Measurements from ENCODE around the gene SH2B3. TPM values are rescaled to one million over a fixed set of nuclear protein-coding genes. Genes with fewer than 3 reads are reported as not detected.

SH2B3 gene
- total and polyA plus RNA-seq, 2 donors (not counting 1 experiment from before 2014, with no cell fraction given), result 21.9 to 69.4 TPM

GRCh38 chr12:111447571-111448265, 42.0 kb downstream of the SH2B3 start:
- DNase-seq (peak; percentile 16), ATAC-seq (ENCODE audit: low read depth) (no peak)
- H3K27ac Mint-ChIP-seq, result peak overlapping the region; percentile 68
- H3K4me1 ChIP-seq (ENCODE audit: control insufficient read depth in 2 of 2, insufficient read depth in 2 of 2, low read length in 2 of 2), result peaks cover 35 to 64% of the 10 kb centered on the region in 2 donors
- peaks cover 54% of the 10 kb centered on the region for H3K79me2 ChIP-seq (ENCODE audit: control insufficient read depth, insufficient read depth, low read length)
- peaks cover 0 to 56% of the 10 kb centered on the region in 2 experiments for H3K36me3 ChIP-seq (replicated peaks in 1 of 2; ENCODE audit: control extremely low read depth in 1 of 2, control insufficient read depth in 1 of 2, extremely low read depth in 1 of 2, insufficient read depth in 2 of 2, low read length in 1 of 2)
- H3K4me3 ChIP-seq (ENCODE audit: control extremely low read depth in 1 of 5, extremely low read depth in 1 of 5, insufficient read depth in 1 of 5, low read depth in 2 of 5, low read length in 4 of 5), result no peak overlapping the region
- H3K27me3 ChIP-seq (replicated peaks in 1 of 4; ENCODE audit: control extremely low read depth in 1 of 4, control insufficient read depth in 3 of 4, insufficient read depth in 4 of 4, low read length in 3 of 4), result no peaks in the 10 kb centered on the region
- H3K4me2 ChIP-seq (replicated peaks; ENCODE audit: low read depth, low read length, poor library complexity, severe bottlenecking), result no peak overlapping the region
- POLR2A ChIA-PET, result no interaction called here
- peak overlapping the region in 1 of 2 donors; percentile 64 for H3K27ac ChIP-seq (ENCODE audit: low read length in 2 of 2)
- no peak for TF ChIP-seq EZH2 (IDR thresholded peaks at IDR 0.05; ENCODE audit: borderline replicate concordance, insufficient read depth, low read depth, low read length, poor library complexity, severe bottlenecking)
- no peak for TF ChIP-seq CTCF (IDR thresholded peaks at IDR 0.05)
- H4K20me1 ChIP-seq (ENCODE audit: control insufficient read depth, insufficient read depth, low read length, poor library complexity, severe bottlenecking), result peaks cover 42% of the 10 kb centered on the region
- no peak overlapping the region for H3K9ac ChIP-seq (ENCODE audit: low read length)
- no peak overlapping the region for H3K4me3 Mint-ChIP-seq
- intact Hi-C loops (cut with micrococcal nuclease), result no loop called here
- no peaks in the 10 kb centered on the region for H3K27me3 Mint-ChIP-seq
- no peaks in the 10 kb centered on the region for H3K9me3 Mint-ChIP-seq (ENCODE audit: insufficient read depth)
- CTCF ChIA-PET, result interaction anchor here (42.0 kb wide), 1 partner anchor 45 kb away, joined by 1472 read pairs; the partner anchor contains the start of gene SH2B3
- H3K9me3 ChIP-seq (ENCODE audit: control extremely low read depth in 1 of 3, control insufficient read depth in 2 of 3, insufficient read depth in 1 of 3, low read length in 2 of 3), result no peaks in the 10 kb centered on the region
- 98% methylated on average over 25 of the region's 28 CpGs for WGBS (ENCODE audit: insufficient coverage)
- H2AFZ ChIP-seq (ENCODE audit: insufficient read depth, low read depth, low read length, poor library complexity, severe bottlenecking), result no peak overlapping the region
- peaks cover 69% of the 10 kb centered on the region for H3K4me1 Mint-ChIP-seq

- Mint-ChIP-seq H3K4me3 (no peak overlapping the region), H3K27me3 (no peaks in the 10 kb centered on the region), H3K9me3 (ENCODE audit: insufficient read depth) (no peaks in the 10 kb centered on the region), H3K4me1 (peaks cover 62% of the 10 kb centered on the region), H3K27ac (peak overlapping the region; percentile 68)
- no peak overlapping the region for H2AFZ ChIP-seq (ENCODE audit: insufficient read depth, low read depth, low read length, poor library complexity, severe bottlenecking)
- POLR2A ChIA-PET, result no interaction called here
- CTCF ChIA-PET, result interaction anchor here (1.0 to 42.0 kb wide), 3 partner anchors 14 to 117 kb away, joined by 3 to 1472 read pairs (median 63); partner anchors contain the start of gene SH2B3
- no peaks in the 10 kb centered on the region for H3K27me3 ChIP-seq (replicated peaks in 1 of 4; ENCODE audit: control extremely low read depth in 1 of 4, control insufficient read depth in 3 of 4, insufficient read depth in 4 of 4, low read length in 3 of 4)
- H3K79me2 ChIP-seq (ENCODE audit: control insufficient read depth, insufficient read depth, low read length), result peaks cover 48% of the 10 kb centered on the region
- TF ChIP-seq EZH2 (IDR thresholded peaks at IDR 0.05; ENCODE audit: borderline replicate concordance, insufficient read depth, low read depth, low read length, poor library complexity, severe bottlenecking), result no peak
- TF ChIP-seq CTCF (IDR thresholded peaks at IDR 0.05), result no peak
- intact Hi-C loops (cut with micrococcal nuclease), result no loop called here
- H3K4me2 ChIP-seq (replicated peaks; ENCODE audit: low read depth, low read length, poor library complexity, severe bottlenecking), result no peak overlapping the region
- peaks cover 2 to 54% of the 10 kb centered on the region in 2 experiments for H3K36me3 ChIP-seq (replicated peaks in 1 of 2; ENCODE audit: control extremely low read depth in 1 of 2, control insufficient read depth in 1 of 2, extremely low read depth in 1 of 2, insufficient read depth in 2 of 2, low read length in 1 of 2)
- ATAC-seq (ENCODE audit: low read depth) (no peak), DNase-seq (no peak)
- 72% methylated on average over 6 of the region's 9 CpGs for WGBS (ENCODE audit: insufficient coverage)
- peaks cover 35% of the 10 kb centered on the region for H4K20me1 ChIP-seq (ENCODE audit: control insufficient read depth, insufficient read depth, low read length, poor library complexity, severe bottlenecking)
- H3K9me3 ChIP-seq (ENCODE audit: control extremely low read depth in 1 of 3, control insufficient read depth in 2 of 3, insufficient read depth in 1 of 3, low read length in 2 of 3), result no peaks in the 10 kb centered on the region
- no peak overlapping the region for H3K9ac ChIP-seq (ENCODE audit: low read length)
- H3K4me1 ChIP-seq (ENCODE audit: control insufficient read depth in 2 of 2, insufficient read depth in 2 of 2, low read length in 2 of 2), result peaks cover 29 to 58% of the 10 kb centered on the region in 2 donors
- H3K27ac ChIP-seq (ENCODE audit: low read length in 2 of 2), result peak overlapping the region; percentile 12 to 64
- no peak overlapping the region for H3K4me3 ChIP-seq (ENCODE audit: control extremely low read depth in 1 of 5, extremely low read depth in 1 of 5, insufficient read depth in 1 of 5, low read depth in 2 of 5, low read length in 4 of 5)
Observed at GRCh38 chr12:111448266-111448830, 42.6 kb downstream of the SH2B3 start.
